Neural cell (in vitro differentiated cells): ENCODE measurements around the gene RPL26. TPM values are rescaled to one million over a fixed set of nuclear protein-coding genes. Genes with fewer than 3 reads are reported as not detected.
"Not testable (repeated sequence)": the region's sequence is repeated elsewhere in the genome, so short reads cannot be mapped to it uniquely, and the experiment has no call there.

Experiments
- H2AFZ ChIP-seq: fragments of 200-600, 300-800 bp; sonication (generic), shearing (Covaris generic); 2 replicates; pipeline ENCODE4 v1.6.0; 2014; ENCODE audit warnings: low read depth, mild to moderate bottlenecking, antibody characterized with exemption, low read length, moderate library complexity
- H3F3A ChIP-seq: fragments of 200-600 bp; shearing (Covaris generic); 2 replicates; pipeline ENCODE4 v1.6.1; 2016; ENCODE audit warnings: mild to moderate bottlenecking, moderate library complexity, mixed read lengths, antibody characterized with exemption, low read length; ENCODE audit not compliant: insufficient read depth, poor library complexity, severe bottlenecking
- H3K27ac ChIP-seq: fragments of 200-600, 300-800 bp; sonication (generic), shearing (Covaris generic); 2 replicates; pipeline ENCODE4 v1.5.1; 2014; ENCODE audit warnings: mild to moderate bottlenecking, low read length, moderate library complexity
- H3K27me3 ChIP-seq: fragments of 300-800, 200-600 bp; sonication (generic), shearing (Covaris generic); 2 replicates; pipeline ENCODE4 v1.6.0; 2014; ENCODE audit warnings: mild to moderate bottlenecking, low read depth, low read length, moderate library complexity; ENCODE audit not compliant: insufficient read depth
- H3K36me3 ChIP-seq: fragments of 300-800, 200-600 bp; sonication (generic), shearing (Covaris generic); 2 replicates; pipeline ENCODE4 v1.5.1; 2014; ENCODE audit warnings: mild to moderate bottlenecking, antibody characterized with exemption, low read length, moderate library complexity; ENCODE audit not compliant: insufficient read depth
- H3K4me2 ChIP-seq: fragments of 300-800, 200-600 bp; sonication (generic), shearing (Covaris generic); 2 replicates; pipeline ENCODE4 v1.6.0; 2014; ENCODE audit warnings: mild to moderate bottlenecking, low read length
- H3K4me3 ChIP-seq: fragments of 300-800, 200-600 bp; sonication (generic), shearing (Covaris generic); 2 replicates; pipeline ENCODE4 v1.5.1; 2014; ENCODE audit warnings: mild to moderate bottlenecking, low read length, moderate library complexity
- H3K79me2 ChIP-seq: fragments of 200-600 bp; shearing (Covaris generic); replicated peaks from 2 replicates; pipeline ENCODE4 v1.6.0; 2014; ENCODE audit warnings: mild to moderate bottlenecking, low read length, moderate library complexity; ENCODE audit not compliant: insufficient read depth
- H3K9ac ChIP-seq: fragments of 300-800, 200-600 bp; sonication (generic), shearing (Covaris generic); 2 replicates; pipeline ENCODE4 v1.6.1; 2016; ENCODE audit warnings: mild to moderate bottlenecking, low read length, mixed read lengths
- H3K9me2 ChIP-seq: fragments of 200-600 bp; shearing (Covaris generic); 2 replicates; pipeline ENCODE4 v1.6.1; 2016; ENCODE audit warnings: mild to moderate bottlenecking, low read length, mixed read lengths; ENCODE audit not compliant: insufficient read depth
- H3K9me3 ChIP-seq: fragments of 200-600, 300-800 bp; sonication (generic), shearing (Covaris generic); 2 replicates; pipeline ENCODE4 v1.6.1; 2016; ENCODE audit warnings: mild to moderate bottlenecking, mixed run types, low read length, moderate library complexity, mixed read lengths
- H4K20me1 ChIP-seq: fragments of 200-600 bp; shearing (Covaris generic); 2 replicates; pipeline ENCODE4 v1.6.1; 2016; ENCODE audit warnings: mild to moderate bottlenecking, mixed run types; ENCODE audit not compliant: insufficient read depth
- EP300 ChIP-seq: fragments of 450-650 bp; conservative IDR thresholded peaks from 2 replicates; pipeline ENCODE4 v1.6.1; 2014; ENCODE audit warnings: antibody characterized with exemption, mild to moderate bottlenecking, moderate library complexity; ENCODE audit not compliant: poor library complexity, severe bottlenecking
- EZH2 ChIP-seq: fragments of 200-600, 300-800 bp; shearing (Covaris generic), sonication (generic); IDR thresholded peaks from 2 replicates; pipeline ENCODE4 v1.6.1; 2014; ENCODE audit warnings: antibody characterized with exemption, low read length, borderline replicate concordance, mild to moderate bottlenecking; ENCODE audit not compliant: insufficient read depth, poor library complexity, severe bottlenecking
- MXI1 ChIP-seq: fragments of 450-650 bp; conservative IDR thresholded peaks from 2 replicates; pipeline ENCODE4 v1.6.1; 2014; ENCODE audit warnings: antibody characterized with exemption, mild to moderate bottlenecking; ENCODE audit not compliant: poor library complexity, severe bottlenecking
- POLR2AphosphoS5 ChIP-seq: IDR thresholded peaks from 2 replicates; pipeline ENCODE4 v1.6.1; 2012
- RAD21 ChIP-seq: fragments of 450-650 bp; conservative IDR thresholded peaks from 2 replicates; pipeline ENCODE4 v1.6.1; 2014; ENCODE audit warnings: antibody characterized with exemption, mild to moderate bottlenecking, moderate library complexity
- SMC3 ChIP-seq: fragments of 450-650 bp; conservative IDR thresholded peaks from 2 replicates; pipeline ENCODE4 v1.6.1; 2014; ENCODE audit warnings: antibody characterized with exemption, mild to moderate bottlenecking, moderate library complexity; ENCODE audit not compliant: poor library complexity
- TAF1 ChIP-seq: IDR thresholded peaks from 2 replicates; pipeline ENCODE4 v1.6.1; 2012; ENCODE audit warnings: low read depth
- polyA plus RNA-seq: library from polyadenylated mRNA; depleted of rRNA; stranded (reverse); fragments of >200 nt; gene quantifications from 2 replicates; pipeline ENCODE4 v1.2.3, GENCODE V29; 2014
- TF ChIP-seq, protein P1 (sequence below): IDR thresholded peaks from 2 replicates; pipeline ENCODE4 v1.6.1; 2012; ENCODE audit warnings: borderline replicate concordance
- TF ChIP-seq, protein P2 (sequence below): fragments of 450-650 bp; IDR thresholded peaks from 2 replicates; pipeline ENCODE4 v1.5.1; 2014; ENCODE audit warnings: antibody characterized with exemption, mild to moderate bottlenecking, moderate library complexity; ENCODE audit not compliant: poor library complexity, severe bottlenecking

RPL26 gene
- polyA plus RNA-seq, 1 donor from 2014 or later = 4,061 TPM

- Histone ChIP-seq H2AFZ (no peak overlapping the region), H3K27me3 (no peaks in the 10 kb centered on the region), H3K9me2 (no peaks in the 10 kb centered on the region), H3K27ac (no peak overlapping the region), H3K36me3 (no peaks in the 10 kb centered on the region), H3K4me2 (no peak overlapping the region), H3K79me2 (no peaks in the 10 kb centered on the region), H4K20me1 (no peaks in the 10 kb centered on the region), H3K9ac (no peak overlapping the region), H3K9me3 (no peaks in the 10 kb centered on the region), H3K4me3 (no peak overlapping the region), H3F3A (no peaks in the 10 kb centered on the region)
- TF ChIP-seq SMC3 (no peak), EP300 (no peak), MXI1 (no peak), POLR2AphosphoS5 (no peak), TAF1 (no peak), EZH2 (no peak), RAD21 (no peak)
- TF ChIP-seq, protein P1, sequence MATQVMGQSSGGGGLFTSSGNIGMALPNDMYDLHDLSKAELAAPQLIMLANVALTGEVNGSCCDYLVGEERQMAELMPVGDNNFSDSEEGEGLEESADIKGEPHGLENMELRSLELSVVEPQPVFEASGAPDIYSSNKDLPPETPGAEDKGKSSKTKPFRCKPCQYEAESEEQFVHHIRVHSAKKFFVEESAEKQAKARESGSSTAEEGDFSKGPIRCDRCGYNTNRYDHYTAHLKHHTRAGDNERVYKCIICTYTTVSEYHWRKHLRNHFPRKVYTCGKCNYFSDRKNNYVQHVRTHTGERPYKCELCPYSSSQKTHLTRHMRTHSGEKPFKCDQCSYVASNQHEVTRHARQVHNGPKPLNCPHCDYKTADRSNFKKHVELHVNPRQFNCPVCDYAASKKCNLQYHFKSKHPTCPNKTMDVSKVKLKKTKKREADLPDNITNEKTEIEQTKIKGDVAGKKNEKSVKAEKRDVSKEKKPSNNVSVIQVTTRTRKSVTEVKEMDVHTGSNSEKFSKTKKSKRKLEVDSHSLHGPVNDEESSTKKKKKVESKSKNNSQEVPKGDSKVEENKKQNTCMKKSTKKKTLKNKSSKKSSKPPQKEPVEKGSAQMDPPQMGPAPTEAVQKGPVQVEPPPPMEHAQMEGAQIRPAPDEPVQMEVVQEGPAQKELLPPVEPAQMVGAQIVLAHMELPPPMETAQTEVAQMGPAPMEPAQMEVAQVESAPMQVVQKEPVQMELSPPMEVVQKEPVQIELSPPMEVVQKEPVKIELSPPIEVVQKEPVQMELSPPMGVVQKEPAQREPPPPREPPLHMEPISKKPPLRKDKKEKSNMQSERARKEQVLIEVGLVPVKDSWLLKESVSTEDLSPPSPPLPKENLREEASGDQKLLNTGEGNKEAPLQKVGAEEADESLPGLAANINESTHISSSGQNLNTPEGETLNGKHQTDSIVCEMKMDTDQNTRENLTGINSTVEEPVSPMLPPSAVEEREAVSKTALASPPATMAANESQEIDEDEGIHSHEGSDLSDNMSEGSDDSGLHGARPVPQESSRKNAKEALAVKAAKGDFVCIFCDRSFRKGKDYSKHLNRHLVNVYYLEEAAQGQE = no peak
- TF ChIP-seq, protein P2, sequence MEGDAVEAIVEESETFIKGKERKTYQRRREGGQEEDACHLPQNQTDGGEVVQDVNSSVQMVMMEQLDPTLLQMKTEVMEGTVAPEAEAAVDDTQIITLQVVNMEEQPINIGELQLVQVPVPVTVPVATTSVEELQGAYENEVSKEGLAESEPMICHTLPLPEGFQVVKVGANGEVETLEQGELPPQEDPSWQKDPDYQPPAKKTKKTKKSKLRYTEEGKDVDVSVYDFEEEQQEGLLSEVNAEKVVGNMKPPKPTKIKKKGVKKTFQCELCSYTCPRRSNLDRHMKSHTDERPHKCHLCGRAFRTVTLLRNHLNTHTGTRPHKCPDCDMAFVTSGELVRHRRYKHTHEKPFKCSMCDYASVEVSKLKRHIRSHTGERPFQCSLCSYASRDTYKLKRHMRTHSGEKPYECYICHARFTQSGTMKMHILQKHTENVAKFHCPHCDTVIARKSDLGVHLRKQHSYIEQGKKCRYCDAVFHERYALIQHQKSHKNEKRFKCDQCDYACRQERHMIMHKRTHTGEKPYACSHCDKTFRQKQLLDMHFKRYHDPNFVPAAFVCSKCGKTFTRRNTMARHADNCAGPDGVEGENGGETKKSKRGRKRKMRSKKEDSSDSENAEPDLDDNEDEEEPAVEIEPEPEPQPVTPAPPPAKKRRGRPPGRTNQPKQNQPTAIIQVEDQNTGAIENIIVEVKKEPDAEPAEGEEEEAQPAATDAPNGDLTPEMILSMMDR = no peak
Observed at GRCh38 chr17:8350339-8350738, 32.7 kb downstream of the RPL26 start.

- not testable (repeated sequence) for H3K27me3 ChIP-seq, H3K9ac ChIP-seq, H4K20me1 ChIP-seq, H2AFZ ChIP-seq, H3K36me3 ChIP-seq, H3K27ac ChIP-seq, H3K9me3 ChIP-seq, H3K4me2 ChIP-seq, H3K79me2 ChIP-seq, H3K4me3 ChIP-seq, H3K9me2 ChIP-seq, H3F3A ChIP-seq
Observed at GRCh38 chr17:8347001-8347400, 36.0 kb downstream of the RPL26 start.

GRCh38 chr17:8345951-8346665, 36.9 kb downstream of the RPL26 start:
- Histone ChIP-seq H3K4me2 (no peak overlapping the region), H3K27me3 (no peaks in the 10 kb centered on the region), H3K9me2 (no peaks in the 10 kb centered on the region), H2AFZ (no peak overlapping the region), H4K20me1 (no peaks in the 10 kb centered on the region), H3K36me3 (no peaks in the 10 kb centered on the region), H3F3A (no peaks in the 10 kb centered on the region), H3K27ac (no peak overlapping the region), H3K79me2 (no peaks in the 10 kb centered on the region), H3K4me3 (no peak overlapping the region), H3K9ac (no peak overlapping the region), H3K9me3 (no peaks in the 10 kb centered on the region)
- TF ChIP-seq TAF1 (no peak), RAD21 (no peak), SMC3 (no peak), POLR2AphosphoS5 (no peak), MXI1 (no peak), EP300 (no peak), EZH2 (no peak)
- TF ChIP-seq, protein P1 = no peak
- TF ChIP-seq, protein P2 = no peak
